NCI-H524 treated with DMSO at 0.1 percent for 48 hours (cell line): ENCODE results near the gene FLRT2.

Experiments used
- DNase-seq: peaks from one replicate; lab custom pipeline; 2025; lab: John Stamatoyannopoulos, UW

Gene FLRT2

GRCh38 chr14:85530626-85531025 lies 682 bp downstream of the FLRT2 start:
- no peak for DNase-seq

DNA sequence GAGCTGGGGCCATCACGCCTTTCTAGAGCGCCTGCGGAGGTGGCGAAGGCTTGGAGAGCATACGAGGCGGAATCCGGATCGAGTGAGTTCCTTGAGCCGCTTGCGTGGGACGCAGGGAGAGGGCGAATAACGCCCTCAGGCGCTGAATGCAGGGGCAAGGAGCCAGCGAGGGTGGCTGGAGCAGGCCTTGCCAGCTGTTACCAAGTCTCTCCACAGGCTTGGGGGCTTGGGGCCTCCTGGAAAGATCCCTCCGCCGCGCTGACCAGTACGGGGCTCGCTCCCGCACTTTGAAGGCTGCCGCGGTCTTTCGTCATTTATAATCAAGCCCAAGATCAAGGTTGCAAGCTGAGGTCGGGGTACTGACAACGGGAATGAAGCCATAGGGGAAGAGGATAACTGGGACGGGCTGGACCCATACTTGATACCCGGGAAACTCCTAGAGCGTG lies 1.2 kb downstream of the FLRT2 start:
- peak; percentile 75 for DNase-seq

GRCh38 chr14:85531587-85532373 lies 1.8 kb downstream of the FLRT2 start:
- DNase-seq: peak; percentile 75

DNA sequence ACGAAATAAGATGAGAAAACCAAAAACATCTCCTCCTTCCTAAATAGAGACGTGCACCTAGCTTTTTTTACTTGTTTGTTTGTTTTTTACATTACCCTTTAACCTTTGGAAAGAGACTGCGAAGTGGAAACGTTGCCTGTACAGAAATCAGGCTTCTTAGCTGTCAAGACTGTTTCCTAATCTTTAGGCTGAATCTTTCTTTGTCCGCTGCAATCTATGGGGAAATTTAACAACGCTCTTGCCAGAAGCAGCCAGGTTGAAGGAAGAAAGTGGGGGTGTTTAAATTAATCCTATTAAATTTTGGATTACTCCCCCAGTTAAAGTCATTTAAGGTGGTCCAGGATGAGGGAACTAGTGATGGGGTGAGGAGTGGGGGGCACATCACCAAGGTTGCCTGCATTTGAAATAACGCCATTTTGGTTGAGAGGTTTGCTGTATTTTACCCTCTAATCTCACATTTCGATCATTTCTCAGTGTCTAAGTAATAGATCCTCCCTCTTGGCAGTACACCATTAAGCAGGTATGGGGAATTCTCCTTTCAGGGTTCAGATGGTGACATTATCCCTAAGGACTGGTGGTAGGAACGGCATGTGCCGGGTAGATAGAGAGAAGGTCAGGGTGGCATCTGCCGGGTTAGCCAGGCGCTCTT lies 2.6 kb downstream of the FLRT2 start:
- no peak for DNase-seq

DNA sequence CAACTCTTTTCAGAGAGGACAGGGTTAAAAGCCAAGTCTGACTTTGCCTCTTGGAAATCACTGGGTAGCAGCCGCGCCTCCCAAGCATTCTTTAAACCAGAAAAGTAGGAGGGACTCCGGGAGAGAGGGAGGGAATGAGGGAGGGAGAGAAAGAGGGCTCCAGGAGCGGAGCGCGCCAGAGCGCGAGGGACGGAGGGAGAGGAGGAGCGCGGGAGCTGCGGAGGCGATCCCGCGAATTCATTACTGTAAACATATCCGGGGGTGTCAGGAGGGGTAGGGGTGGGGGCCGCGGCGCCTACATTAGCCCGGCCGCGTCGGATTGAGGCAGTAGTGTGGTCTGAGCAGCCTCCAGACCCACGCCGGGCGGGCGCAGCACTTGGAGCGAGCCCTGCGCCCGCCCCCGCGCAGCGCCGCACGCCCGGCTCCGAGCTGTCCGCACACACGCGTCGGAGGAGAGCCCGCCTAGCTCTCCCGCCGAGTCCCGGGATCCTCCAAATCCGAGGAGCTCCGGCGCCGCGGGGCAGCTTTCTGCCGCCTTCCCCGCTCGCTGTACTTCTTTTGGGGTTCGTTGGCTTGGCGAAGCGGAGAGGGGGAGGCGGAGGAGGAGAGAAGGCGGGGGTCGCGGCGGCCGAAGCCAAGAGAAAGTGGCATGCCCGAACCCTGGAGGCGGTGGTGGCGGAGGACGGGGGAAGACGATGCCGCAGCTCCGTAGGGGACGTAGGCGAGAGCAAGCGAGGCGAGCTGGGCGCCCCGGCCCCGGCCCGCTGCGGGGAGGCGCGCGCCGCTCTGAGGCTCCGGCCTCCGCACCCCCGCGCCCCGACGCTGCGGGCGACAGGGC lies 3.3 kb downstream of the FLRT2 start:
- peak; percentile 37 for DNase-seq

- peak; percentile 94 for DNase-seq
Measured at GRCh38 chr14:85533861-85534291, 3.9 kb downstream of the FLRT2 start.

DNA sequence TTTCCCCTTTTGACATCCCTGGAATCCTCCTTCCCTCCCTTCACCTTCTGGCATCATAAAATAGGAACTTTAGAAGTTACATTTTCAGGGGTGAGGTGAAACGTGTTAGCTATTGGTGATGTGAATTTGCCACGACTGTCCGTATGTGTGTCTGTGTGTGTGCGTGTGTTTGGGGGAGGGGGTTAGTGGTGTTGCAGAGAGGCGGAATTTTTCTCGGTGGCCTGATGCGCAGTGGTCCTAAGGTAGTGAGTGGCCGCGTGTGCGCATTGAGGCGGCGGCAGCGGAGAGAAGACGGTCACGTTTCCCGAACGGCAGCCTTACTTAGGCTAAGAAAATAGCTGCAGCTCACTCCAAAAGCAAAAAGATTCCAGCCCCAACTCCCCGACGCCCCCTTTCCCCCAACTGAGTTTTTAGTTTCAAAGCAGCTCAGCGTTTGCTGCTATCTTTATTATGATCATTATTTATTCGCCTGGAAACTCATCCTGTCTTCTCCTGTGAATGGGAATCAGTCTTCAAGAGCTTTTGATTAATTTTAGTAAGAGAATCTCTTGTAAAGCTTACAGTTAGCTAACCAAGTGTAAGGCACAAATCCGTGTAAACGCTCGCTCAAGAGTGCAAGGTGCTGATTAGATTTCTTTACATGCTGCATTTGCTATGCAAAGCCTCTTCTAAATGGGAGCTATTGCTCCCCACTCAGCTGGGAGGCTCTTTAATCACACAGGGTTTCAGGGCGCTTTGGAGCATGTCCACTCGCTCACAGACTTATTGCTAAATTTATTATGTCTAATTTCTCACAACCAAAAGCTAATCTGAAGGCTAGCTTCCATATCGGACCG lies 4.7 kb downstream of the FLRT2 start:
- no peak for DNase-seq

- DNase-seq: no peak
Measured at GRCh38 chr14:85535321-85535720, 5.4 kb downstream of the FLRT2 start.

DNA sequence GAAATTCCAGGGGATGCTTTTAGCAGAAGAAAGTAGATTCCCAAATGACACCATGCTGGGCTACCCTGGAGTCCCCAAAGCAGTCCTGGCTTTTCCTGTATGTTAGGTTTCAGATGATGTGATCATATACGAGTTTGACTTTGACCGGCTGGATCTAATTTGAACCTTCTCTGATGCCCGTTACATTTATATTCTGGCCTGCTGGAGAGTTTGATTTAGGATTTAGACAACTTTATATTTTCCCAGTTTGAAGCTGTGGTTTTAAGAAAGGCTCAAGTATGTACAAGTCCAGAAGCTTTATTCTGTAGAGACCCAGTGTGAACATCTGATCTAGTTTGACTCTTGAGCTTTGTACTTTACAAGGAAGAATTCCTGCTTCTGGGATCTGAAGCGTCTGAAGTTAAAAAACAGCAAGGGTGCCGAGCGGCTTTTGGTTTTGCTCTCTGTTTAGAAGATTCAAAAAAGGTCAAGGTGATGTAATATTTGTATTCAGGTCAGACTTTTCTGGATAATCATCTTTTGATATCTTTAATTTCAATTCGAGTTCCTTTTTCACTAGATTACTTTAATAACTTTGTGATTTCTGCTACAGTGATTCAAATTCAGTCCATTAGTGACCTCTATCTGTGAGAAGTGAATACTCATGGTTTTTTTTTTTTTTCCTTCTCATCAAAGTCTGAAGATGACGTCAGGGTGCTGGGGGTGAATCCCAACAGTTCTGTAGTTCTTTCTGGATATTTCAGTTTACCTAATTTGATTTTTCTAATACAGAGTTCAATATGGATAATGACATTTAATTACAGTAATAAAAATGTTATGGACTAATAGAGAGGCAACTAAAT lies 6.3 kb downstream of the FLRT2 start:
- no peak for DNase-seq

DNA sequence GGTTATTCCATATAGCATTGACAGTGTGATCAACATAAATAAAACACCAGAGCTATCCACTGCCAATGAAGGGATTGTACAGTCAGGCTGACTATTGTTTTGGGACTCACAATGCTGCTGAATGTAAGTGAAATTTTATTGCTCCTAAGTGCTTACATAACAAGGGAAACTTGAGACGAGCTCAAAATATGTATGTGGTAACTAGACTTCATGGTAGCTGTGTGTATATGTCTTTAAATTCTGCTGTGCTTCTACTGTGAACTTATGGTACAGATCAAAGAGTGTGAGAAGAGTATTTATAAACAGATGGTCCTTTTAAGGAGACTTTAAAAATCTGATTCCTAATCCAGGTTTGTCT lies 6.9 kb downstream of the FLRT2 start:
- peak; percentile 79 for DNase-seq

- no peak for DNase-seq
Measured at GRCh38 chr14:85537526-85537925, 7.6 kb downstream of the FLRT2 start.

DNA sequence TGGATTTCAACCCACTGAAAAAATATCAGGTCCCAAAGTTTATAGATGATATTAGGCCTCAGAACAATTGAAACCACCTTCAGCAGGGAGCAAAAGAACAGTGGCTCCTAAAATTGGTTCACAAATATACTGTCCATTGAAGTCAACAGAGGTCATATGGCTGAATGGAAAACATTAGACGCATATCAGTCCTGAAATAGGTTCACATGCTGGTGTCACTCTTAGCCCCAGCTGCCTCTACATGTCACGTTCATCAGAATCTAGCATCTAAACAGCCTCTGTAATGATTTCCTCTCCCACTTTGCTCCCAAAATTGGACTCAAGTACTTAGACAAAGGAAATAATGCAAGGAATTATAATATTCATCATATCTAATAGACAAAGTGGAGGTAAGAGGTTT lies 8.7 kb downstream of the FLRT2 start:
- no peak for DNase-seq

DNA sequence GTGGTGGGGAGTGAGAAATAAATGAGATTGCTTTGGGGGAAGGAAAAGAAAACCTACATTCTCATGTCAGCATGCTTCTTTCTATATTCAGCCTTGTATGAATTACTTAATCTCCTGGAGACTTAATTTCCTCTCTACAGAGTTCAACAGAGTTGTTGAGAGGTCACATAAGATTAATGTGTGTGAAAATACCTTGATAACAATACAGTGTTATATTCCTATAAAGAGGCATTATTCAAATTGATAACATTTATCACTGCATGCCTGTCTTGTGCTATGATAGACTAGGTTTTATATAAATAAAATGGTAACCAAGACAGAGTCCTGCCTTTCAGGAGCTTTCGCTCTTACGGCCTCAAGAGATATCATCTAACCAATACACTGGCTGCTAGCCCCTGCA lies 9.6 kb downstream of the FLRT2 start:
- no peak for DNase-seq

DNA sequence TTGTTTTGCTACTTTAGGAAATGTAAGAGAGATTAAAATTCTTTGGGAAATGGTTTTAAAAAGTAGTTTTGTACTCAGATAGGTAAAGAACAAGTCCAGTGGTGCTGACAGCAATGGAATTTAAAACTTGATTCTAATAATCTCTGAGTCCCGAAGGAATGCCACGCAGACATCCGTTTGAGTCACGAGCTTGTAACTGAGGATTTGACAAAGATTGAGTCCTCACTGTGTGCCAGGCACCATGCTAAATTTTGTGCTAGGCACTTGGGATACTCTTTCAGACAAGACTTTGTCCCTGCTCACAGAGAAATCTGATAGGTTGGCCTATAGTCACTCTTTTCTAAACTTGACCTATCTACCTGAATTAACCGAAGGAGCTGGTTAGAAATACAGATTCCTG lies 12.7 kb downstream of the FLRT2 start:
- DNase-seq: no peak

DNA sequence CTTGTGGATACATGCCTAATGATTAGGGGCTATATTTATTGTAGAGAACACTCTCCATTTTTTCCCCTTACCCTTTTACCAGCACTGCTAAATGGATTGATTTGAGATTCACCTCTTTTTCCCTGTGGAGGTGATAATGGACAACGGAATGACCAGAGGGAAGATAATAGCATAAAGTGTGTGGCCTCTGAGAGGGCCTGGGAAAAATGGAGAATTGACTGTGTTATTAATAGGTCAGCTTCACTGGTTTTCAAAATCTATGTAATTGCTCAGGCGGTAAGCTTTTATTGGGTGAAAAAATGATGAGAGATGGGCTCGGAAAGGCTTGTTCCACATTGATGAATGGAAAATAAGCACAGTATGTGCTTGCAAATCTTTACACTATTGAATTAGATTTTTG lies 15.8 kb downstream of the FLRT2 start:
- DNase-seq: no peak

DNA sequence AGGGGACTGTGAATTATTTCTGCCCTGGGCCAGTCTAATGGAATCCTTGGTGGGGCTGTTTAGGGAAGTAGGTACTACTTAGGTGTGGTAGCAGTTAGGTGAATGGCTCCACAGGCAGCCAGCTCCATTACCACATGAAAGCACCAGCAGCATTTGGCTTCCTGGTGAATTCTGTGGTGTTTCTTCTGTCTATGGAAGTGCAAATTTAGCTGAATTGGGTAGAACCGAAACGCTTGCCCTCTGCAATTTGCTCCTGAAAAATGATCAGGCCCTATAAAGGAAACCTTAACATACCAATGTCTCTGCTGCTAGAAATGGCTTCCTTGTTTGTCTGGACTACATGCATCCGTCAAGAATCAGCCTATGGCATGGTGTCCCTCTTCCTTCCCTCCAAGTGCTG lies 16.4 kb downstream of the FLRT2 start:
- no peak for DNase-seq

- DNase-seq: no peak
Measured at GRCh38 chr14:85549697-85550096, 19.8 kb downstream of the FLRT2 start.

- DNase-seq: no peak
Measured at GRCh38 chr14:85554106-85554505, 24.2 kb downstream of the FLRT2 start.

DNA sequence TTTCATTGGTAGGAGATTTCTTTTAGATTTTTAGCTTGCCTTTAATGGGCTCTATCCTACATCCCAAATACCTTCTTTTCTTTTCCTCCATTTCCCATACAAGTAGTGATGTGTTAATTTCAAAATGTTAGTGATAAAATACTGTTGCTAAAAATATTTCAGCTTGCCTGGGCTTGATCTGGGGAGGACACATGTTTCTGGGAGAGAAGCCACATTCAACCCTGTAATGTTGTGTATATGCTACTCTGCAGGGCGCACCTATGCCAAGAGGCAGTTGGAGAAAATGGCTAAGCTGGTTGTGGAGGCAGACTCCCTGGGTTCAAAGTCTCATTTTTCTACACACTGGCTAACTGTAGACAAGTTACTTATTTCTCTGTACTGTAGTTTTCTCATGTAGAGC lies 26.3 kb downstream of the FLRT2 start:
- DNase-seq: no peak

GRCh38 chr14:85558505-85558904 lies 28.6 kb downstream of the FLRT2 start:
- DNase-seq: no peak

DNA sequence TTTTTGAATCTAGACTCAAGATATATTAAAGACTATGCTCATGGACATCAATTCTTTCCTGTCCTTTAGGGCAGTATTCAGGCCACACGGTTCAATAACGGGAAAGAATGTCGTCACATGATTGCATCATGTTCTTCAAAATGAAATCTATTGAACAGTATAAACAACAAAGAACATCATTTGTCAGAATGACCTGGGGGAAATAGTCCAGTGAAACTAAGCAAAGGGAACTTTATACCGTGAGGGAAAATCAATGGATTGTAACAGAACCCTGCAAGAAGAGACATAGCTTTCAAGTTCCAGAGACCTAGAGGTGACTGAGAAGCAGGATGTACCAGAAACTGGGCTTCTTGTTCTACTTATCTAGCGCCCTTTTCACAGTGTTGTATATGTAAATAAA lies 32.7 kb downstream of the FLRT2 start:
- DNase-seq: no peak
